Measurements from ENCODE around the gene TRIM52.

DNA sequence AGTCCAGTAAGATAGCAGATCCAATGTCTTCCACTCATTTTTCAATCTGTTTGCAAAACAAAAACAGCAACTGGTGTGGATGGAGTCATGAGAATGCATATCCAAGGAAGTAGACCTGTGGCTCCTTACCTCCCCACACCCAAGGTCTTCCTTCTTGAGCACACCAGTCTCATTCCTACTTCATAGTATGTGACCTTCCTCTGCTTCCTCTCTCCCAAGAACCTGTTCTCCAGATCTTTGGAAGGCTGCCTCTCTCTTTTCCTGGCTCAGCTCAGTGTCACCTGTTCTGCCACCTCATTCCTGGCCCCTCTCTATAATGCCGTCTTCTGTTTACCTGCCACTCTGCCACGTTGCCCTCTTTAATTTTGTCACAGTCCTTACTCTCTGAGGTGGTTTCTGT is 48.0 kb downstream of the TRIM52 start:
- TF ChIP-seq BRF1 (IDR thresholded peaks at IDR 0.05; ENCODE audit: borderline replicate concordance, extremely low read depth, insufficient read length) (no peak), MEIS2 (IDR thresholded peaks at IDR 0.05; ENCODE audit: partially characterized antibody) (no peak), ATF3 (IDR thresholded peaks at IDR 0.05) (no peak), ATF3 (CRISPR knock-in tag; conservative IDR thresholded peaks at IDR 0.05) (no peak), JUN (IDR thresholded peaks at IDR 0.05; ENCODE audit: borderline replicate concordance, low read depth, low read length) (no peak), JUN (CRISPR knock-in tag; IDR thresholded peaks at IDR 0.05; ENCODE audit: borderline replicate concordance) (no peak), HDAC8 (tag; IDR thresholded peaks at IDR 0.05) (no peak), ZSCAN29 (IDR thresholded peaks at IDR 0.05) (no peak), NR2C1 (IDR thresholded peaks at IDR 0.05) (no peak), NR2C1 (tag; IDR thresholded peaks at IDR 0.05) (no peak), EGR1 (conservative IDR thresholded peaks at IDR 0.05) (no peak), ZNF639 (CRISPR knock-in tag; conservative IDR thresholded peaks at IDR 0.05 in 1 of 2, IDR thresholded peaks at IDR 0.05 in 1 of 2) (no peak), ZC3H11A (IDR thresholded peaks at IDR 0.05; ENCODE audit: low read depth, low read length) (no peak), KDM1A (IDR thresholded peaks at IDR 0.05) (no peak)
- TF ChIP-seq, protein P1, sequence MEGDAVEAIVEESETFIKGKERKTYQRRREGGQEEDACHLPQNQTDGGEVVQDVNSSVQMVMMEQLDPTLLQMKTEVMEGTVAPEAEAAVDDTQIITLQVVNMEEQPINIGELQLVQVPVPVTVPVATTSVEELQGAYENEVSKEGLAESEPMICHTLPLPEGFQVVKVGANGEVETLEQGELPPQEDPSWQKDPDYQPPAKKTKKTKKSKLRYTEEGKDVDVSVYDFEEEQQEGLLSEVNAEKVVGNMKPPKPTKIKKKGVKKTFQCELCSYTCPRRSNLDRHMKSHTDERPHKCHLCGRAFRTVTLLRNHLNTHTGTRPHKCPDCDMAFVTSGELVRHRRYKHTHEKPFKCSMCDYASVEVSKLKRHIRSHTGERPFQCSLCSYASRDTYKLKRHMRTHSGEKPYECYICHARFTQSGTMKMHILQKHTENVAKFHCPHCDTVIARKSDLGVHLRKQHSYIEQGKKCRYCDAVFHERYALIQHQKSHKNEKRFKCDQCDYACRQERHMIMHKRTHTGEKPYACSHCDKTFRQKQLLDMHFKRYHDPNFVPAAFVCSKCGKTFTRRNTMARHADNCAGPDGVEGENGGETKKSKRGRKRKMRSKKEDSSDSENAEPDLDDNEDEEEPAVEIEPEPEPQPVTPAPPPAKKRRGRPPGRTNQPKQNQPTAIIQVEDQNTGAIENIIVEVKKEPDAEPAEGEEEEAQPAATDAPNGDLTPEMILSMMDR (IDR thresholded peaks at IDR 0.05 in 2 of 3, conservative IDR thresholded peaks at IDR 0.05 in 1 of 3; ENCODE audit: insufficient read depth in 2 of 3, low read depth in 1 of 3, low read length in 3 of 3): no peak
- TF ChIP-seq, protein P2, sequence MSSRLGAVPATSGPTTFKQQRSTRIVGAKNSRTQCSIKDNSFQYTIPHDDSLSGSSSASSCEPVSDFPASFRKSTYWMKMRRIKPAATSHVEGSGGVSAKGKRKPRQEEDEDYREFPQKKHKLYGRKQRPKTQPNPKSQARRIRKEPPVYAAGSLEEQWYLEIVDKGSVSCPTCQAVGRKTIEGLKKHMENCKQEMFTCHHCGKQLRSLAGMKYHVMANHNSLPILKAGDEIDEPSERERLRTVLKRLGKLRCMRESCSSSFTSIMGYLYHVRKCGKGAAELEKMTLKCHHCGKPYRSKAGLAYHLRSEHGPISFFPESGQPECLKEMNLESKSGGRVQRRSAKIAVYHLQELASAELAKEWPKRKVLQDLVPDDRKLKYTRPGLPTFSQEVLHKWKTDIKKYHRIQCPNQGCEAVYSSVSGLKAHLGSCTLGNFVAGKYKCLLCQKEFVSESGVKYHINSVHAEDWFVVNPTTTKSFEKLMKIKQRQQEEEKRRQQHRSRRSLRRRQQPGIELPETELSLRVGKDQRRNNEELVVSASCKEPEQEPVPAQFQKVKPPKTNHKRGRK (tag; IDR thresholded peaks at IDR 0.05): no peak
